Measurements from ENCODE around the gene CTNS.
A peak's percentile ranks its signal among the peaks of the same experiment; 100 is the strongest.

The CTNS gene

GRCh38 chr17:3636154-3636907 is at the start of gene CTNS, which contains the start of gene SHPK:
CTNS (plus strand) TSS chr17:3636760; CDS start chr17:3640207, 3,447 bp downstream.
SHPK (minus strand) TSS chr17:3636250; CDS start chr17:3636219, 31 bp downstream.
- DNase-seq (ENCODE audit: insufficient read length, low spot score) (peak; percentile 99), FAIRE-seq (peak; percentile 83)

- FAIRE-seq (no peak), DNase-seq (ENCODE audit: insufficient read length, low spot score) (no peak)
These were observed 46.8 kb upstream of the CTNS start for GRCh38 chr17:3589784-3590183.

DNA sequence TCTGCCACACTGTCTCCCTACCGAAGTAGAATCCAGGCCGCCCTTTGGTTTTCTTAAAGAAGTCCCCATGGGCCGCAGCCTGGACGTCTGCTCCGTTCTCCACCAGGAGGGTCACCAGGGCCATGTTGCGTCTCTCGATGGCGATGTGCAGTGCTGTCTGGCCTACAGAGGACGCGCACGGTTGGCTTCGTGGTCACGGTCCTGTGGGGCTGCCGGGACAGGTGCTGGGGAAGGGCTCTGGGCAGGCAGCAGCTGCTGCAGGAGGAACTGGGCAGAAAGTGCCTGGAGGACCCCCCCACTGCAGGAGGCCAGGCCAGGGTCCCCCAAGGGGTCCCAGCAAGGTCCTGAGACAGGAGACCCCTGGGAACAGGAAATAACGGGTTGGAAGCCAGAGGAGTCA is 46.3 kb upstream of the CTNS start:
- no peak for FAIRE-seq
- DNase-seq (ENCODE audit: insufficient read length, low spot score), result no peak

DNA sequence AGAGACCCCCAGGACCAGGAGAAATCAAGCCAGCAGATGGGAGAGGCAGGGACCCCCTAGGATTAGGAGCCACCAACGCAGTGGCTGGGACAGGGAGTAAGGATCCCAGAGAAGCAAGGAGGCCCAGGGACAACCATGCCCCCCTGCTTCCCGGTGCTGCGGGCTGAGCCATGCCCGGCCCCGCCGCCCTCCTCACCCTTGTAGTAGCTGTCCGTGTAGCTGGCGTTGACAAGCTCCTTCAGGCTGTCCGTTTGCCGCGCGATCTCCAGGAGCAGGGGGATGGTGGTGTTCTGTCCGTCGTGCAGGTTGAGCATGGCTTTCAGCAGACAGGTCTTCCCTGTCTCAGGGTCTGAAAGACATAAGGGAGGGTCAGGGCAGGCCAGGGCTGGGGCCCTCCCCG is 45.8 kb upstream of the CTNS start:
- no peak for DNase-seq (ENCODE audit: insufficient read length, low spot score)
- no peak for FAIRE-seq

DNA sequence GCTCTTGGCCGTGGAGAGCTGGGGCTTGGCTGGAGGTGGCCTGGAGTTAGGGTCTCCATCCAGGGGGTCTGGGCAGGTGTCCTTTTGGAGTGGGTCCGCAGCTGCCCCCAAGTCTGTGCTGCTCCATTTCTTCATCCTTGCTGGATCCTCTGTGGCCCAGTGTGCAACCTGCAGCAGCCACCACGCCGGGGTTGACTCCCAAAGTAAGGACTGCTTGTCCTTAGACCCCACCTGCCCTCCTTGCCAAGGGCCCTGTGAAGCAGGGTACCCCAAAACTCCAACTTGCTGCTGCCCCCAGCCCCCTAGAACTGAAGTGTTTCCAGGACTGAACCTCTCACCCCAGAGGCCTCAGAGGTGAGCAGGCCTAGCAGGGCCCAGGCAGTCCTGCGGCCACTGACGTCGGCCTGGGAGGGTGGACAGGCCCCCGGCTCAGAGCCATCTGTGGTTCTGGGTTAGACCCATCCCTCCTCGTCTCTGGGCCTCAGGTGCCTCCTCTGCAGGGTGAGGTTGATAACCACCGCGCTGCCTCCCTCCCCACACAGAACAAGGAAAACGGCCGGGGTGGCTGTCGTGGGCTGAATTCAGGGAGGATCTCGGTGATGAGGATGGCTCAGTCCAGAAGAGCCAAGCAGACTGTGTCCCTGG is 44.2 kb upstream of the CTNS start:
- FAIRE-seq (no peak), DNase-seq (ENCODE audit: insufficient read length, low spot score) (no peak)

GRCh38 chr17:3593384-3593783 is 43.2 kb upstream of the CTNS start:
- DNase-seq (ENCODE audit: insufficient read length, low spot score) (no peak), FAIRE-seq (no peak)

GRCh38 chr17:3594051-3594800 is 42.3 kb upstream of the CTNS start:
- FAIRE-seq (peak; percentile 51), DNase-seq (ENCODE audit: insufficient read length, low spot score) (no peak)

DNA sequence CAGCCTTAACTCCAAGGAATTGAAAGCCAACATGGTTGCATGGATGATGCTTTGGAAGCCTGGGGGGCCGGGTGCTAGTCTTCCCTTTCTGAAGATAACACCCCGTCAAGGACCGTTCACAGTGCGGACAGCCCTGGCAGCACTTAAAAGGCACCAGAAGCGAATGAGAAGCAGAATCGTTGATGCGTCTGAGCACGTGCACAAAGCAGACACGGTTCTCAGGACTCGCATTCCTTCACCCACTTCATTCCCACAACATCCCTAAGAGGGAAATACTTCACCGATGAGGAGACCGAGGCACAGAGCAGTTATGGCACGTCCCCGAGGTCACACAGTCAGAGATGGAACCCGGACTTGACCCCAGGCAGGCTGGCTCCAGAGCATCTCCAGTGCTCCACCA is 41.6 kb upstream of the CTNS start:
- FAIRE-seq, result no peak
- no peak for DNase-seq (ENCODE audit: insufficient read length, low spot score)

GRCh38 chr17:3596804-3597464 is 39.6 kb upstream of the CTNS start:
- DNase-seq (ENCODE audit: insufficient read length, low spot score), result no peak

GRCh38 chr17:3598078-3598477 is 38.5 kb upstream of the CTNS start:
- no peak for FAIRE-seq

More at GRCh38 chr17:3596804-3597464, 39.6 kb upstream of the CTNS start:
- FAIRE-seq, result no peak

GRCh38 chr17:3600529-3601205 is 35.9 kb upstream of the CTNS start:
- no peak for FAIRE-seq

More at GRCh38 chr17:3598078-3598477, 38.5 kb upstream of the CTNS start:
- DNase-seq (ENCODE audit: insufficient read length, low spot score), result no peak

DNA sequence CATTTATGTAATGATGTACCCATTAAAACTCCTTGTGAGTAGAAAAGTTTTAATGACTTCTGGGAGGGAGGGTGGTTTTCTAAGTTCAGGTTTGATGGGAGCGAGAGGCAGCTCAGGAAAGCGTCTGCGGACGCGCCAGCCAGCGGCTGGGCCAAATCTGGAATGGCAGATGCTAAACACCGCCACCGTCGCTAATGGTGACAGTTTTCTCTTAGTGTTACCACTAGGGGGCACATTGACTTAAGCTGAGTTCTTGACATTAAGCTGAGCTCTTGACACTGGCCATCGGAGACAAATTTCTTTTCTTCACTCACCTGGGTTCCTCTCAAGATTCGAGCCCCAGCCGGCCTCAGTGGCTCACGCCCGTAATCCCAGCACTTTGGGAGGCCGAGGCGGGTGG is 34.1 kb upstream of the CTNS start:
- FAIRE-seq (no peak), DNase-seq (ENCODE audit: insufficient read length, low spot score) (peak; percentile 49)

More at GRCh38 chr17:3600529-3601205, 35.9 kb upstream of the CTNS start:
- no peak for DNase-seq (ENCODE audit: insufficient read length, low spot score)

GRCh38 chr17:3603119-3603869 is 33.3 kb upstream of the CTNS start:
- DNase-seq (ENCODE audit: insufficient read length, low spot score) (peak; percentile 27), FAIRE-seq (no peak)

GRCh38 chr17:3603870-3604259 is 32.7 kb upstream of the CTNS start:
- DNase-seq (ENCODE audit: insufficient read length, low spot score) (no peak), FAIRE-seq (no peak)

- FAIRE-seq (no peak), DNase-seq (ENCODE audit: insufficient read length, low spot score) (no peak)
These were observed 26.9 kb upstream of the CTNS start for GRCh38 chr17:3609689-3610088.

GRCh38 chr17:3610523-3610922 is 26.0 kb upstream of the CTNS start:
- DNase-seq (ENCODE audit: insufficient read length, low spot score) (no peak), FAIRE-seq (no peak)

GRCh38 chr17:3613124-3613523 is 23.4 kb upstream of the CTNS start:
- DNase-seq (ENCODE audit: insufficient read length, low spot score) (no peak), FAIRE-seq (no peak)

DNA sequence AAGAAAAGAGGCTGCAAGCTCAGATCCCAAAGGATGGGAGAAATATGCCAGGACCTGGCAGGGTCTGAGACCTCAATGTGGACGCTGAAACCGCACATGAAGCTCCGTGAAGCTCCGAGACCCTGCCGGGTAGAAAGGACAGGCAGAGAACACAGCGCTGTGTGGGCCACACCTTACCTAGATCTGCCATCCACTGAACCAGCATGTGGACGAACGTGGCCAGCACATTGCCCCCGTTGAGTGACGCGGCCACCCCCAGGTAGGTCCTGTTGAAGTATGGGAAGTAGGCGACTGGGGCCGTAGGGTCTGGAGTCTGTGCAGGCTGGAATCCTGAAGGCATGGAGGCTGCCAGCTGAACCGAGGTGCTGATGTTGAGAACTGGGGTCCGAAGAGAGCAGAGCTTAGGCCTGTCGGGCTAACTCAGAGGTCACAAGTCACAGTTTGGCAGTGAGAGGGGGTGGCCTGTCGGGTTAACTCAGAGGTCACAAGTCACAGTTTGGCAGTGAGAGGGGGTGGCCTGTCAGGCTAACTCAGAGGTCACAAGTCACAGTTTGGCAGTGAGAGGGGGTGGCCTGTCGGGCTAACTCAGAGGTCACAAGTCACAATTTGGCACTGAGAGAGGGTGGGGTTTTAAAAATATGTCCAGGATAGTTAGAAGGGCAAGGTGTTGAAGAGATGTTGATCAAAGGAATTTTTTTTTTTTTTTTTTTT is 21.2 kb upstream of the CTNS start:
- no peak for DNase-seq (ENCODE audit: insufficient read length, low spot score)
- no peak for FAIRE-seq

GRCh38 chr17:3621146-3621720 is 15.3 kb upstream of the CTNS start:
- no peak for FAIRE-seq
- no peak for DNase-seq (ENCODE audit: insufficient read length, low spot score)

Measured in HTR-8/SVneo (cell line).